Testis (tissue), 3 donors: ENCODE measurements around the gene ERBB2. TPM values are rescaled to one million over a fixed set of nuclear protein-coding genes. Genes with fewer than 3 reads are reported as not detected.
A peak's percentile ranks its signal among the peaks of the same experiment; 100 is the strongest.

Experiments
- DNase-seq: peaks from one replicate; pipeline ENCODE4 v3.0.0-alpha.2; 2019
- H3K27ac ChIP-seq, 2 donors: fragments of 200-600 bp; sonication (generic); one replicate each; pipeline ENCODE4 v1.5.1; 2019
- H3K27me3 ChIP-seq: fragments of 200-600 bp; sonication (generic); one replicate; pipeline ENCODE4 v1.5.1; 2019
- H3K36me3 ChIP-seq: fragments of 200-600 bp; sonication (generic); one replicate; pipeline ENCODE4 v1.5.1; 2017; ENCODE audit warnings: low read depth; ENCODE audit errors: missing control alignments
- H3K4me1 ChIP-seq: fragments of 200-600 bp; sonication (generic); one replicate; pipeline ENCODE4 v1.5.1; 2019
- H3K4me3 ChIP-seq, 2 donors: fragments of 200-600 bp; sonication (generic); one replicate each; pipeline ENCODE4 v1.5.1; 2017 to 2019
- H3K9me3 ChIP-seq: fragments of 200-600 bp; sonication (generic); one replicate; pipeline ENCODE4 v1.5.1; 2017
- POLR2A ChIP-seq: fragments of 450-650 bp; IDR thresholded peaks from one replicate; pipeline ENCODE4 v1.6.1; 2017; ENCODE audit warnings: antibody characterized with exemption, mild to moderate bottlenecking, moderate library complexity
- WGBS, 2 donors: methylation state at CpG; one replicate each; pipeline ENCODE4 v1.1.5; 2018; 5-methylcytosine and 5-hydroxymethylcytosine counted together
- intact Hi-C: fragments of 100-400 bp; cut with DNase I; formaldehyde crosslinking; loops from one replicate; pipeline ENCODE4 v1.15.1; 2023; ENCODE audit warnings: low total_unique reads
- polyA plus RNA-seq: library from polyadenylated mRNA; stranded (reverse); fragments of 350-450 nt; fragmentation: Illumina TruSeq; extraction: RNeasy Lipid Tissue Mini Kit (QIAGEN cat#74804); gene quantifications from one replicate; pipeline ENCODE4 v1.2.3, GENCODE V29; 2014; ENCODE audit warnings: low read depth, low replicate concordance; ENCODE audit not compliant: insufficient read depth
- total RNA-seq, 2 donors: library from RNA; depleted of rRNA; stranded (reverse); fragments of >200 nt; gene quantifications; one replicate each; pipeline ENCODE4 v1.2.3, GENCODE V29; 2016
- TF ChIP-seq, protein P1 (sequence below), 3 experiments: fragments of 450-650 bp in 2 of 3; fragments of 200-600 bp in 1 of 3; sonication (generic) in 1 of 3; IDR thresholded peaks; one replicate each; pipeline ENCODE4 v1.5.1; 2016 to 2019; ENCODE audit warnings: antibody characterized with exemption in 3 of 3, mild to moderate bottlenecking in 2 of 3, moderate library complexity in 1 of 3

Gene ERBB2
- total and polyA plus RNA-seq, 3 donors from 2014 or later: 32.1 to 40.0 (median 32.1) TPM

DNA sequence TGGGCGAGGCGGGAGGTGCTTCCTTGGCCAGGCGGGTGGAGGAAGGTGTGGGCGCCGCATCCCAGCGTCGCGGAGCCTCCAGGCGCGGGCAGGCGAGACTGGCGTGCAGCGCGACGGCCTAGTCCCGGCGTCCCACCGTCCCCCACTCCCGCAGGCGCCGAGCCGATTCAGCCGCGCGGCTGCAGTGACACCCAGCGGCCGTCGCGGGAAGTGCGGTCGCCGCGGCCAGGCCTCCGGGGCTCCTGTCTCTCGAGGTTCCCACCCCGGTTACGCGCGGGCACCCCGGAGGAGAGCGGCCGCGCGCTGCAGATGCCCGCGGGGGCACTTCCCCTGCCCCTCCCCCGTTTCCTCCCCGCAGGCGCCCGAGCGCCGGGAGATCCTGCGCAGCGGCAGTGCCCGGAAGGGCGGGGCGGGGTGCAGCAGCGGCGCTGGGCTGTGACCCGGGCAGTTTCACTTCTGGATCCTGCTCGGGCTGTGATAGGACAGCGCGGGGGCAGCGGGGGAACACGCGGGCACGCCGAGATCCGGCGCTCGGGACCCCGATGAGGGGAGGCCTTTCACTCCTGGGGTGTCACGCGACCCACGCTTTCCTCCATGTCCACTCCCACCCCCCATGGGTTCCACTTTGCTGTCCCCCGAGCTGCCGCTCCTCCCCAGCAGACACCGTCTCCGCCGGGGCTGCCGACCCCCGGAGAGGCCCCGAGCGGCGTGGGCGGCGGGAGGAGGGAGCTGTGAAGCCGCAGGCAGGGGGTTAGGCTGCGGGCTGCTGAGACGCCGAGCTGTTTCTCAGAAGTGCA, 54.5 kb downstream of the ERBB2 start:
- no peaks in the 10 kb centered on the region for H3K36me3 ChIP-seq
- 1% methylated on average over 87 of the region's 91 CpGs; no CpG with 5 or more reads in 1 of the 2 donors for WGBS, 2 donors
- H3K9me3 ChIP-seq: no peaks in the 10 kb centered on the region
- peak; percentile 90 for DNase-seq
- peak overlapping the region; percentile 65 to 74 for H3K4me3 ChIP-seq
- peaks cover 31% of the 10 kb centered on the region for H3K4me1 ChIP-seq
- H3K27me3 ChIP-seq: no peaks in the 10 kb centered on the region
- intact Hi-C loops: no loop called here
- peak overlapping the region; percentile 34 to 90 for H3K27ac ChIP-seq
- TF ChIP-seq, protein P1, sequence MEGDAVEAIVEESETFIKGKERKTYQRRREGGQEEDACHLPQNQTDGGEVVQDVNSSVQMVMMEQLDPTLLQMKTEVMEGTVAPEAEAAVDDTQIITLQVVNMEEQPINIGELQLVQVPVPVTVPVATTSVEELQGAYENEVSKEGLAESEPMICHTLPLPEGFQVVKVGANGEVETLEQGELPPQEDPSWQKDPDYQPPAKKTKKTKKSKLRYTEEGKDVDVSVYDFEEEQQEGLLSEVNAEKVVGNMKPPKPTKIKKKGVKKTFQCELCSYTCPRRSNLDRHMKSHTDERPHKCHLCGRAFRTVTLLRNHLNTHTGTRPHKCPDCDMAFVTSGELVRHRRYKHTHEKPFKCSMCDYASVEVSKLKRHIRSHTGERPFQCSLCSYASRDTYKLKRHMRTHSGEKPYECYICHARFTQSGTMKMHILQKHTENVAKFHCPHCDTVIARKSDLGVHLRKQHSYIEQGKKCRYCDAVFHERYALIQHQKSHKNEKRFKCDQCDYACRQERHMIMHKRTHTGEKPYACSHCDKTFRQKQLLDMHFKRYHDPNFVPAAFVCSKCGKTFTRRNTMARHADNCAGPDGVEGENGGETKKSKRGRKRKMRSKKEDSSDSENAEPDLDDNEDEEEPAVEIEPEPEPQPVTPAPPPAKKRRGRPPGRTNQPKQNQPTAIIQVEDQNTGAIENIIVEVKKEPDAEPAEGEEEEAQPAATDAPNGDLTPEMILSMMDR (IDR thresholded peaks at IDR 0.05): peak; percentile 97 to 99 (median 98)
- no peak for TF ChIP-seq POLR2A

GRCh38 chr17:39754958-39755553, 55.2 kb downstream of the ERBB2 start:
- H3K27ac ChIP-seq: peak overlapping the region; percentile 34 to 90
- peak; percentile 42 for DNase-seq
- intact Hi-C loops: no loop called here
- H3K4me3 ChIP-seq: peak overlapping the region; percentile 65 to 74
- H3K36me3 ChIP-seq: no peaks in the 10 kb centered on the region
- H3K4me1 ChIP-seq: peaks cover 31% of the 10 kb centered on the region
- 25 to 26% methylated on average over 11 to 21 of the region's 21 CpGs for WGBS, 2 donors
- no peaks in the 10 kb centered on the region for H3K27me3 ChIP-seq
- no peaks in the 10 kb centered on the region for H3K9me3 ChIP-seq
- TF ChIP-seq, protein P1 (IDR thresholded peaks at IDR 0.05): no peak
- no peak for TF ChIP-seq POLR2A

- 64 to 69% methylated on average over 13 to 18 of the region's 18 CpGs for WGBS, 2 donors
- no peak overlapping the region for H3K4me3 ChIP-seq
These were observed 55.9 kb downstream of the ERBB2 start for GRCh38 chr17:39755554-39756379.

DNA sequence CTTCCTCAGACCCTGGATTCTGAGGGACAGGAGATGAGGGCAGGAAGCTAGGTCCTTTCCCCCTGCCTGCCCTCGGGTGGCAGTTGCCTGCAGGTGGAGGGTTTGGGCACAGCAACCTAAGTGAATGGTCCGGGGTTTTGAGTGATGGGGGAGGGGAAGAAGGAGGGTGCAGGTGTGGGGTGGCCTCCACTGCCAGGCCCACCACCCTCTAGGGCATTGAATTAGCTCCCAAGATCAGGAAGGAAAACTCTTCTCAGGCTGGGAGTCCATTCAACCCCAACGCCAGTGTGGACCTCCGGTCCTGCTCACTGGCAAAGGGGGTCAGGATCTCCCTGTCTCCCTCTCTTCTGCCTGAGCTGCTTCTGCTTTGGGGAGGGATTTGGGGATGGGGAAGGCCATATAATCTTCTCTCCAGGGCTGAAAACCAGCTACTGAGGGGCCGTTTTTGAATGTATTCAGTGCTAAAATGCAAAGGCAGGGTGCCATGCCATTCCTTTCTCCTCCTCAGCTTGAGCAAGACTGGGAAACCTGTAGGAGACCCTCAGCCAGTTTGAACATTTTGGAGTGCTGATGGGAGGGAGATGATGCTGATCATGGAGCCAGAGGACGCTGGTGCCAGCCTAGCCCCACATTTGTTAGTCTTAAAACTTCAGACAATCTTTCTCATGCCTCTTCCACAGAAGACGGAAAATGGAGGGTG, 56.7 kb downstream of the ERBB2 start:
- WGBS, 2 donors: 55 to 59% methylated on average over 6 to 7 of the region's 7 CpGs
- H3K36me3 ChIP-seq: no peaks in the 10 kb centered on the region
- H3K4me1 ChIP-seq: peaks cover 26% of the 10 kb centered on the region
- H3K27ac ChIP-seq: no peak overlapping the region
- H3K4me3 ChIP-seq: no peak overlapping the region
- no peaks in the 10 kb centered on the region for H3K9me3 ChIP-seq
- TF ChIP-seq, protein P1 (IDR thresholded peaks at IDR 0.05): no peak
- TF ChIP-seq POLR2A: no peak
- intact Hi-C loops: no loop called here
- no peak for DNase-seq
- H3K27me3 ChIP-seq: no peaks in the 10 kb centered on the region

More at GRCh38 chr17:39755554-39756379, 55.9 kb downstream of the ERBB2 start:
- no peak for DNase-seq
- H3K9me3 ChIP-seq: no peaks in the 10 kb centered on the region
- TF ChIP-seq, protein P1 (IDR thresholded peaks at IDR 0.05): no peak
- no peak for TF ChIP-seq POLR2A
- intact Hi-C loops: no loop called here
- H3K27ac ChIP-seq: peak overlapping the region in 1 of 2 donors; percentile 90
- H3K27me3 ChIP-seq: no peaks in the 10 kb centered on the region
- peaks cover 27% of the 10 kb centered on the region for H3K4me1 ChIP-seq
- H3K36me3 ChIP-seq: no peaks in the 10 kb centered on the region
